H1 (cell line): ENCODE results near the gene ALK. TPM values are rescaled to one million over a fixed set of nuclear protein-coding genes. Genes with fewer than 3 reads are reported as not detected.

Source experiments
- CTCF ChIA-PET: fragments of 300-600 bp; sonication (Branson Sonifier 250); formaldehyde crosslinking; loops from one replicate; lab custom pipeline; 2021; ENCODE audit not compliant: partially characterized antibody; lab: Charles Lee
- POLR2A ChIA-PET: fragments of 300-600 bp; sonication (Branson Sonifier 250); formaldehyde crosslinking; loops from one replicate; lab custom pipeline; 2021; ENCODE audit warnings: inconsistent platforms; ENCODE audit not compliant: partially characterized antibody; lab: Charles Lee
- DNase-seq, 2 experiments: peaks; one replicate each; pipeline versions ENCODE4 v3.0.0 to v3.0.0-alpha.2; 2010 to 2022; ENCODE audit warnings: low spot score in 2 of 2, low read depth in 1 of 2, mixed read lengths in 1 of 2
- FAIRE-seq: peaks from 2 replicates; lab custom pipeline; 2011; peaks lifted over from hg19 to GRCh38; lab: Jason Lieb, UNC
- H2AFZ ChIP-seq: 2 replicates; pipeline ENCODE4 v1.8.1; 2012; ENCODE audit warnings: low read length, inconsistent platforms
- H2AK5ac ChIP-seq: 2 replicates; pipeline ENCODE4 v1.6.1; 2013; ENCODE audit warnings: low read depth, low read length
- H2BK120ac ChIP-seq: replicated peaks from 2 replicates; pipeline ENCODE3; 2013; ENCODE audit warnings: low read depth, low read length, inconsistent platforms
- H2BK12ac ChIP-seq: 2 replicates; pipeline ENCODE4 v1.6.1; 2013; ENCODE audit warnings: low read depth, low read length
- H2BK15ac ChIP-seq: 2 replicates; pipeline ENCODE4 v1.6.1; 2013; ENCODE audit warnings: low read length
- H2BK20ac ChIP-seq: 2 replicates; pipeline ENCODE4 v1.6.1; 2013; ENCODE audit warnings: low read length
- H2BK5ac ChIP-seq: 2 replicates; pipeline ENCODE4 v1.6.1; 2013; ENCODE audit warnings: low read depth, low read length
- H3K14ac ChIP-seq: 2 replicates; pipeline ENCODE4 v1.6.1; 2013; ENCODE audit warnings: inconsistent platforms; ENCODE audit not compliant: insufficient read length
- H3K18ac ChIP-seq: 2 replicates; pipeline ENCODE4 v1.6.1; 2013; ENCODE audit warnings: low read length; ENCODE audit errors: extremely low read depth
- H3K23ac ChIP-seq: 2 replicates; pipeline ENCODE4 v1.6.1; 2013; ENCODE audit warnings: inconsistent platforms; ENCODE audit not compliant: insufficient read length
- H3K23me2 ChIP-seq: 2 replicates; pipeline ENCODE4 v1.6.1; 2013; ENCODE audit warnings: low read depth, low read length
- H3K27ac ChIP-seq: 2 replicates; pipeline ENCODE4 v1.6.1; 2011; ENCODE audit warnings: low read depth, low read length, inconsistent platforms
- H3K27me3 ChIP-seq, 4 experiments: replicated peaks in 1 of 4; 1 replicate in 1 of 4; 2 replicates in 3 of 4; pipeline versions ENCODE4 v1.6.1 to v1.8.1; 2011 to 2013; ENCODE audit warnings: low read length in 3 of 4, mild to moderate bottlenecking in 3 of 4, inconsistent platforms in 2 of 4, mixed read lengths in 2 of 4, moderate library complexity in 1 of 4; ENCODE audit not compliant: control insufficient read depth in 3 of 4, insufficient read depth in 3 of 4; ENCODE audit errors: extremely low read depth in 1 of 4
- H3K36me3 ChIP-seq, 4 experiments: 2 replicates each; pipeline versions ENCODE4 v1.6.1 to v1.8.1; 2011 to 2013; ENCODE audit warnings: mild to moderate bottlenecking in 4 of 4, low read length in 3 of 4, moderate library complexity in 2 of 4, control low read depth in 1 of 4, inconsistent platforms in 1 of 4; ENCODE audit not compliant: insufficient read depth in 4 of 4, control insufficient read depth in 2 of 4
- H3K4ac ChIP-seq: replicated peaks from 2 replicates; pipeline ENCODE3; 2013; ENCODE audit warnings: low read length, low read depth, mixed read lengths, inconsistent platforms; ENCODE audit not compliant: insufficient read length
- H3K4me1 ChIP-seq, 4 experiments: replicated peaks in 1 of 4; 1 replicate in 1 of 4; 2 replicates in 3 of 4; pipeline versions ENCODE4 v1.6.1 to v1.8.1; 2011 to 2013; ENCODE audit warnings: low read length in 3 of 4, inconsistent platforms in 2 of 4, mixed read lengths in 1 of 4; ENCODE audit not compliant: insufficient read depth in 4 of 4, control insufficient read depth in 3 of 4
- H3K4me2 ChIP-seq, 2 experiments: 2 replicates each; pipeline versions ENCODE4 v1.6.1 to v1.8.1; 2011 to 2013; ENCODE audit warnings: low read depth in 2 of 2, low read length in 2 of 2, control low read depth in 1 of 2, inconsistent platforms in 1 of 2, mild to moderate bottlenecking in 1 of 2; ENCODE audit not compliant: insufficient read depth in 1 of 2
- H3K4me3 ChIP-seq, 4 experiments: fragments of 200-600, 300-600 bp in 1 of 4; sonication (generic), shearing (Covaris generic), sonication (Bioruptor Twin) in 1 of 4; 2 replicates each; pipeline versions ENCODE4 v1.5.1 to v1.8.1; 2011 to 2016; ENCODE audit warnings: low read length in 4 of 4, low read depth in 3 of 4, control low read depth in 2 of 4, inconsistent platforms in 2 of 4, mild to moderate bottlenecking in 2 of 4, mixed read lengths in 1 of 4, moderate library complexity in 1 of 4; ENCODE audit not compliant: insufficient read depth in 2 of 4; ENCODE audit errors: extremely low read depth in 1 of 4
- H3K56ac ChIP-seq: replicated peaks from 2 replicates; pipeline ENCODE3; 2013; ENCODE audit warnings: low read depth, mild to moderate bottlenecking, mixed read lengths, low read length, inconsistent platforms; ENCODE audit not compliant: insufficient read length
- H3K79me1 ChIP-seq: 2 replicates; pipeline ENCODE4 v1.6.1; 2013; ENCODE audit warnings: low read depth, low read length, control low read depth
- H3K79me2 ChIP-seq, 2 experiments: 2 replicates each; pipeline versions ENCODE4 v1.6.1 to v1.8.1; 2012 to 2013; ENCODE audit warnings: low read length in 2 of 2, mild to moderate bottlenecking in 2 of 2, inconsistent platforms in 1 of 2; ENCODE audit not compliant: insufficient read depth in 2 of 2, control insufficient read depth in 1 of 2
- H3K9ac ChIP-seq, 4 experiments: replicated peaks in 1 of 4; 1 replicate in 1 of 4; 2 replicates in 3 of 4; pipeline versions ENCODE4 v1.6.1 to v1.8.1; 2011 to 2013; ENCODE audit warnings: low read depth in 3 of 4, low read length in 3 of 4, control low read depth in 2 of 4, mild to moderate bottlenecking in 2 of 4, moderate library complexity in 2 of 4, inconsistent platforms in 1 of 4; ENCODE audit errors: extremely low read depth in 1 of 4
- H3K9me3 ChIP-seq, 2 experiments: 2 replicates each; pipeline versions ENCODE4 v1.6.1 to v1.8.1; 2012 to 2013; ENCODE audit warnings: mild to moderate bottlenecking in 2 of 2, moderate library complexity in 2 of 2, control low read depth in 1 of 2, inconsistent platforms in 1 of 2, low read depth in 1 of 2, low read length in 1 of 2, mixed read lengths in 1 of 2; ENCODE audit not compliant: insufficient read depth in 2 of 2
- H4K20me1 ChIP-seq, 2 experiments: replicated peaks in 1 of 2; 2 replicates each; pipeline versions ENCODE3 to v1.8.1; 2011 to 2013; ENCODE audit warnings: inconsistent platforms in 2 of 2, low read length in 2 of 2, mild to moderate bottlenecking in 1 of 2; ENCODE audit not compliant: insufficient read depth in 2 of 2, control insufficient read depth in 1 of 2
- H4K5ac ChIP-seq: 2 replicates; pipeline ENCODE4 v1.6.1; 2013; ENCODE audit warnings: low read length, low read depth, mixed read lengths, inconsistent platforms; ENCODE audit not compliant: insufficient read length
- H4K8ac ChIP-seq: 2 replicates; pipeline ENCODE4 v1.8.0; 2013; ENCODE audit warnings: mild to moderate bottlenecking, moderate library complexity, low read length, inconsistent platforms; ENCODE audit not compliant: insufficient read depth; ENCODE audit errors: extremely low read depth
- H4K91ac ChIP-seq: replicated peaks from 2 replicates; pipeline ENCODE3; 2013; ENCODE audit warnings: low read length, mixed read lengths, inconsistent platforms; ENCODE audit not compliant: insufficient read length
- BCL11A ChIP-seq, 2 experiments: IDR thresholded peaks; one replicate each; pipeline ENCODE4 v1.6.1; 2011; ENCODE audit warnings: low read depth in 2 of 2, low read length in 2 of 2, mild to moderate bottlenecking in 2 of 2
- CBX8 ChIP-seq: fragments of 300-800, 300-1000 bp; sonication (generic); IDR thresholded peaks from 2 replicates; pipeline ENCODE4 v1.7.1; 2016; ENCODE audit warnings: low read depth, low read length, borderline replicate concordance
- SIRT6 ChIP-seq: IDR thresholded peaks from one replicate; pipeline ENCODE4 v1.7.1; 2012; ENCODE audit warnings: low read length, inconsistent platforms
- WGBS, 2 experiments: shearing (Covaris generic) in 1 of 2; methylation state at CpG; one replicate each; pipeline versions ENCODE4 v1.1.6 to v1.1.7; 2013 to 2015; ENCODE audit warnings: low lambda C conversion rate in 2 of 2, mixed read lengths in 2 of 2, inconsistent platforms in 1 of 2, low coverage in 1 of 2, missing lambda C conversion rate in 1 of 2; ENCODE audit not compliant: insufficient replicate concordance in 2 of 2, insufficient coverage in 1 of 2, insufficient read length in 1 of 2; ENCODE audit errors: extremely low coverage in 1 of 2, missing lambda C conversion rate in 1 of 2; 5-methylcytosine and 5-hydroxymethylcytosine counted together
- polyA plus RNA-seq, 7 experiments: library from polyadenylated mRNA; depleted of rRNA in 3 of 7; stranded (reverse) in 5 of 7; unstranded in 2 of 7; fragments of >200 nt in 5 of 7; fragments of 200-250 nt in 2 of 7; gene quantifications; 1 replicate in 5 of 7; 2 replicates in 1 of 7; 4 replicates in 1 of 7; pipeline versions ENCODE4 v1.2.1 to v1.2.3, GENCODE V29; 2011 to 2013; ENCODE audit warnings: missing spikeins in 2 of 7, mixed read lengths in 2 of 7
- total RNA-seq: library from RNA; stranded (reverse); fragmentation: NEBNext Ultra II Directional; extraction: Animal tissue kit (Norgen Biotek cat#: 25700); gene quantifications from 2 replicates; pipeline ENCODE4 v1.2.1, GENCODE V29; 2021

Gene ALK
- total and polyA plus RNA-seq, 2 of the 8 experiments (the other 6 are each of a cell fraction or from before 2014, with no cell fraction given): 0.02 to 0.09 TPM

GRCh38 chr2:29892585-29893259 lies 28.7 kb downstream of the ALK start:
- H3K27me3 ChIP-seq: no peaks in the 10 kb centered on the region
- H3K4ac ChIP-seq: no peak overlapping the region
- no peak overlapping the region for H2BK20ac ChIP-seq
- H3K79me1 ChIP-seq: no peaks in the 10 kb centered on the region
- no peak overlapping the region for H3K4me2 ChIP-seq
- H2AFZ ChIP-seq: no peak overlapping the region
- H3K18ac ChIP-seq: no peak overlapping the region
- H3K9ac ChIP-seq: no peak overlapping the region
- FAIRE-seq (no peak), DNase-seq (no peak)
- no peak overlapping the region for H2AK5ac ChIP-seq
- TF ChIP-seq CBX8 (no peak), BCL11A (IDR thresholded peaks at IDR 0.05; ENCODE audit: low read depth in 2 of 2, low read length in 2 of 2) (no peak), SIRT6 (no peak)
- WGBS, 2 experiments: 75% methylated on average over 5 of the region's 5 CpGs; no CpG with 5 or more reads in 1 of the 2 experiments
- H4K20me1 ChIP-seq: no peaks in the 10 kb centered on the region
- no peak overlapping the region for H3K56ac ChIP-seq
- H4K5ac ChIP-seq: no peak overlapping the region
- H2BK5ac ChIP-seq: no peak overlapping the region
- H3K14ac ChIP-seq: no peak overlapping the region
- CTCF ChIA-PET: interaction anchor here (1.1 kb wide), 1 partner anchor 180 kb away, joined by 3 read pairs; no protein-coding TSS in a partner anchor
- H3K9me3 ChIP-seq: no peaks in the 10 kb centered on the region
- H3K4me3 ChIP-seq: no peak overlapping the region
- H2BK15ac ChIP-seq: no peak overlapping the region
- POLR2A ChIA-PET: no interaction called here
- peaks cover 0 to 9% (median 3%) of the 10 kb centered on the region in 4 experiments; a peak in 3 of 7 replicates for H3K4me1 ChIP-seq
- no peak overlapping the region for H2BK12ac ChIP-seq
- no peak overlapping the region for H4K8ac ChIP-seq
- no peaks in the 10 kb centered on the region for H3K36me3 ChIP-seq
- no peaks in the 10 kb centered on the region for H3K79me2 ChIP-seq
- H3K27ac ChIP-seq: no peak overlapping the region
- H3K23me2 ChIP-seq: no peaks in the 10 kb centered on the region
- H3K23ac ChIP-seq: no peak overlapping the region
- H4K91ac ChIP-seq: no peak overlapping the region
- no peak overlapping the region for H2BK120ac ChIP-seq
